ENCODE measurements around the gene MRPS24.

Gene MRPS24

GRCh38 chr7:43876976-43877745 lies 7.8 kb upstream of the MRPS24 start:
- DNase-seq, result no peak

- DNase-seq, result no peak
Measured at GRCh38 chr7:43876241-43876640, 6.9 kb upstream of the MRPS24 start.

GRCh38 chr7:43873300-43873699 lies 4.0 kb upstream of the MRPS24 start:
- no peak for DNase-seq

GRCh38 chr7:43872406-43873110 lies 3.2 kb upstream of the MRPS24 start:
- no peak for DNase-seq

GRCh38 chr7:43871064-43871463 lies 1.7 kb upstream of the MRPS24 start:
- DNase-seq, result no peak

- DNase-seq, result no peak
Measured at GRCh38 chr7:43870316-43870715, 999 bp upstream of the MRPS24 start.

- no peak for DNase-seq
Measured at GRCh38 chr7:43869867-43870240, 537 bp upstream of the MRPS24 start.

GRCh38 chr7:43868681-43869005 lies 674 bp downstream of the MRPS24 start:
- no peak for DNase-seq

GRCh38 chr7:43868181-43868580 lies 1.1 kb downstream of the MRPS24 start:
- DNase-seq, result no peak

GRCh38 chr7:43865277-43865676 lies 4.0 kb downstream of the MRPS24 start:
- no peak for DNase-seq

GRCh38 chr7:43864126-43864525 lies 5.2 kb downstream of the MRPS24 start:
- no peak for DNase-seq

GRCh38 chr7:43856996-43857395 lies 12.3 kb downstream of the MRPS24 start:
- DNase-seq, result no peak

- no peak for DNase-seq
Measured at GRCh38 chr7:43856316-43856715, 13.0 kb downstream of the MRPS24 start.

GRCh38 chr7:43855176-43855575 lies 14.1 kb downstream of the MRPS24 start:
- no peak for DNase-seq

- no peak for DNase-seq
Measured at GRCh38 chr7:43851805-43852204, 17.5 kb downstream of the MRPS24 start.

- DNase-seq, result no peak
Measured at GRCh38 chr7:43850348-43851116, 18.8 kb downstream of the MRPS24 start.

- no peak for DNase-seq
Measured at GRCh38 chr7:43849047-43849446, 20.3 kb downstream of the MRPS24 start.

- no peak for DNase-seq
Measured at GRCh38 chr7:43847496-43847895, 21.8 kb downstream of the MRPS24 start.

GRCh38 chr7:43844662-43845061 lies 24.7 kb downstream of the MRPS24 start:
- no peak for DNase-seq

- DNase-seq, result no peak
Measured at GRCh38 chr7:43844257-43844656, 25.1 kb downstream of the MRPS24 start.

- no peak for DNase-seq
Measured at GRCh38 chr7:43843296-43843695, 26.0 kb downstream of the MRPS24 start.

- no peak for DNase-seq
Measured at GRCh38 chr7:43838201-43838658, 31.1 kb downstream of the MRPS24 start.

- DNase-seq, result no peak
Measured at GRCh38 chr7:43834463-43835251, 34.7 kb downstream of the MRPS24 start.

Measured in DMS 273 treated with DMSO at 0.1 percent for 48 hours (cell line).